OCI-LY7 (cell line): Measurements from ENCODE around the gene SEMA3G.

Experiments
- EZH2phosphoT487 ChIP-seq: fragments of 200-600 bp; sonication (generic); IDR thresholded peaks from 2 replicates; pipeline ENCODE4 v1.6.1; 2018; ENCODE audit warnings: low read depth, borderline replicate concordance, mild to moderate bottlenecking, mixed run types, antibody characterized with exemption, low read length, moderate library complexity, mixed read lengths
- TF ChIP-seq, protein P1 (sequence below): fragments of 200-600 bp; sonication (generic); conservative IDR thresholded peaks from 2 replicates; pipeline ENCODE4 v1.5.1; 2014; ENCODE audit warnings: mild to moderate bottlenecking, antibody characterized with exemption, low read length, moderate library complexity, mixed read lengths

DNA sequence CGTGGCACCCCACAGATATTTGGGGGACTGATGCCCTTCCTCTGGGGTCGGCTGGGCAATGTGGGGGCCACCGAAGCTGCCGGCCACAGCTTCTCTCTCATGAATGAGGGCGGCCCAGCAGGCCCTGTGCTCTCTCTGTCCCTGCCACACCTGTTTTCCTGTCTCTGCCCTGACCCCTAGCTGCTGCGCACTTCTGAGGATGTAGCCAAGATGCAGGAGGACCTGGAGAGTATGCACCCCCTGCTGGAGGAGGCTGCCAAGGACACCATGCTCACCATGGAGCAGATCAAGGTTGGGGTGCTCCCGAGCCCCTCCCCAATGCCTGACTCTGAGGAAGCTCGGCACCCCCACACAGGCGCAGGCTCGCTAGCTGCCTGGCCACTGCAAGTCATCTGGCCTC, 59.7 kb downstream of the SEMA3G start:
- TF ChIP-seq, protein P1, sequence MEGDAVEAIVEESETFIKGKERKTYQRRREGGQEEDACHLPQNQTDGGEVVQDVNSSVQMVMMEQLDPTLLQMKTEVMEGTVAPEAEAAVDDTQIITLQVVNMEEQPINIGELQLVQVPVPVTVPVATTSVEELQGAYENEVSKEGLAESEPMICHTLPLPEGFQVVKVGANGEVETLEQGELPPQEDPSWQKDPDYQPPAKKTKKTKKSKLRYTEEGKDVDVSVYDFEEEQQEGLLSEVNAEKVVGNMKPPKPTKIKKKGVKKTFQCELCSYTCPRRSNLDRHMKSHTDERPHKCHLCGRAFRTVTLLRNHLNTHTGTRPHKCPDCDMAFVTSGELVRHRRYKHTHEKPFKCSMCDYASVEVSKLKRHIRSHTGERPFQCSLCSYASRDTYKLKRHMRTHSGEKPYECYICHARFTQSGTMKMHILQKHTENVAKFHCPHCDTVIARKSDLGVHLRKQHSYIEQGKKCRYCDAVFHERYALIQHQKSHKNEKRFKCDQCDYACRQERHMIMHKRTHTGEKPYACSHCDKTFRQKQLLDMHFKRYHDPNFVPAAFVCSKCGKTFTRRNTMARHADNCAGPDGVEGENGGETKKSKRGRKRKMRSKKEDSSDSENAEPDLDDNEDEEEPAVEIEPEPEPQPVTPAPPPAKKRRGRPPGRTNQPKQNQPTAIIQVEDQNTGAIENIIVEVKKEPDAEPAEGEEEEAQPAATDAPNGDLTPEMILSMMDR = peak; percentile 90
- TF ChIP-seq EZH2phosphoT487 = no peak
